SK-N-MC (cell line): ENCODE results near the gene MYL2.

ENCODE experiments used
- EZH2 ChIP-seq: fragments of 200-600 bp; sonication (generic); IDR thresholded peaks from one replicate; pipeline ENCODE4 v1.6.1; 2017; ENCODE audit warnings: antibody characterized with exemption
- POLR2AphosphoS5 ChIP-seq: IDR thresholded peaks from 2 replicates; pipeline ENCODE4 v1.6.1; 2012; ENCODE audit warnings: mild to moderate bottlenecking, low read depth, low read length, borderline replicate concordance

DNA sequence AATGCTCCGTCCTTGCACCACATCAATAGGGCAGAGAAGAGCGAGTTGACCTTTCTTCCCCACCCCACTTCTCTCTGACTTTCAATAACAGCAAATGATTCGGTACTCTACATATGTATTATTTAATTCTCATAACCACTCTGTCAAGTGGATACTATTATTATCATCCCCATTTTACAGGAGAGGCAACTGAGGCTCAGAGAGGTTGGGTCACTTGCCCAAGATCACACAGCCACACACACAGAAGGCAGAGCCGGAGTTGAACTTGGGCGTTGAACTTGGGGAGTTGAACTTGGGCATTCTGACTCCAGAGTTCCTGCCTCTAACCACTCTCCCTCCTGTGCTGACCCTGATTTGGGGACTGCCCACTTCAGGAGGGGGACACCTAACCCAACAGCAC is 659 bp downstream of the MYL2 start:
- TF ChIP-seq EZH2 (no peak), POLR2AphosphoS5 (no peak)
